Upper lobe of left lung (tissue), 4 donors: ENCODE measurements around the gene LRBA.

ENCODE experiments used
- CTCF ChIP-seq, 6 experiments: fragments of 450-650 bp in 4 of 6; fragments of 200-600 bp in 2 of 6; sonication (generic) in 2 of 6; IDR thresholded peaks; one replicate each; pipeline ENCODE4 v1.5.1; 2016 to 2019; ENCODE audit warnings: antibody characterized with exemption in 6 of 6
- EP300 ChIP-seq, 4 donors: sonication (generic); formaldehyde crosslinking; IDR thresholded peaks; one replicate each; pipeline ENCODE4 v1.5.1; 2017; ENCODE audit warnings: antibody characterized with exemption in 4 of 4, control low read depth in 2 of 4
- POLR2A ChIP-seq, 4 donors: fragments of 450-650 bp; IDR thresholded peaks; one replicate each; pipeline ENCODE4 v1.5.1; 2016 to 2017; ENCODE audit warnings: antibody characterized with exemption in 4 of 4, mild to moderate bottlenecking in 2 of 4

- no peak for TF ChIP-seq POLR2A (IDR thresholded peaks at IDR 0.05)
- no peak for TF ChIP-seq CTCF (IDR thresholded peaks at IDR 0.05)
- no peak for TF ChIP-seq EP300 (IDR thresholded peaks at IDR 0.05)
Measured at GRCh38 chr4:150990250-150990649, 24.8 kb downstream of the LRBA start.
